ENCODE data around the gene MTAP. TPM values are rescaled to one million over a fixed set of nuclear protein-coding genes. Genes with fewer than 3 reads are reported as not detected.

The MTAP gene
- total RNA-seq, 1 experiment from 2014 or later: 34.7 TPM

- Histone ChIP-seq H2AFZ (ENCODE audit: low read length) (no peak overlapping the region), H3K9me2 (replicated peaks; ENCODE audit: low read length) (no peaks in the 10 kb centered on the region), H3F3A (ENCODE audit: low read length, unreplicated experiment) (peaks cover 4% of the 10 kb centered on the region), H3K9ac (ENCODE audit: low read length) (peak overlapping the region; percentile 78), H3K27me3 (ENCODE audit: low read length) (no peaks in the 10 kb centered on the region), H3K79me2 (ENCODE audit: low read length) (peaks cover 81% of the 10 kb centered on the region), H3K36me3 (ENCODE audit: low read depth, low read length) (peaks cover 54% of the 10 kb centered on the region), H3K4me1 (ENCODE audit: insufficient read depth, low read length) (peaks cover 42% of the 10 kb centered on the region), H3K9me3 (ENCODE audit: low read length) (no peaks in the 10 kb centered on the region), H3K27ac (ENCODE audit: low read length) (peak overlapping the region; percentile 100), H3K4me3 (ENCODE audit: low read length) (no peak overlapping the region), H3K4me2 (ENCODE audit: low read length) (peak overlapping the region; percentile 40; the same call in 1 of the 2 replicates), H4K20me1 (ENCODE audit: low read length) (no peaks in the 10 kb centered on the region)
- POLR2A ChIA-PET (ENCODE audit: unreplicated experiment): no interaction called here
- ATAC-seq (no peak), DNase-seq (peak; percentile 69)
- TF ChIP-seq CTCF (conservative IDR thresholded peaks at IDR 0.05; ENCODE audit: low read depth, low read length) (no peak), EZH2 (IDR thresholded peaks at IDR 0.05; ENCODE audit: low read length, unreplicated experiment) (no peak), EZH2phosphoT487 (IDR thresholded peaks at IDR 0.05; ENCODE audit: borderline replicate concordance, low read length) (no peak)
- CTCF ChIA-PET: no interaction called here
- no TSS peak for BruUV-seq (replicated peaks)
- intact Hi-C loops (cut with micrococcal nuclease): no loop called here
Observed at GRCh38 chr9:21828853-21829410, 26.5 kb downstream of the MTAP start.

GRCh38 chr9:21830589-21830988 lies 28.2 kb downstream of the MTAP start:
- Histone ChIP-seq H3K9me2 (replicated peaks; ENCODE audit: low read length) (no peaks in the 10 kb centered on the region), H3K4me3 (ENCODE audit: low read length) (no peak overlapping the region), H3K79me2 (ENCODE audit: low read length) (peaks cover 81% of the 10 kb centered on the region), H3K27me3 (ENCODE audit: low read length) (no peaks in the 10 kb centered on the region), H3K4me1 (ENCODE audit: insufficient read depth, low read length) (peaks cover 54% of the 10 kb centered on the region), H4K20me1 (ENCODE audit: low read length) (no peaks in the 10 kb centered on the region), H3K9me3 (ENCODE audit: low read length) (no peaks in the 10 kb centered on the region), H2AFZ (ENCODE audit: low read length) (no peak overlapping the region), H3K4me2 (ENCODE audit: low read length) (peak overlapping the region; percentile 63), H3K27ac (ENCODE audit: low read length) (peak overlapping the region; percentile 100), H3K9ac (ENCODE audit: low read length) (peak overlapping the region; percentile 88), H3K36me3 (ENCODE audit: low read depth, low read length) (peaks cover 62% of the 10 kb centered on the region), H3F3A (ENCODE audit: low read length, unreplicated experiment) (peaks cover 4% of the 10 kb centered on the region)
- ChIA-PET CTCF (interaction anchor here (0.6 kb wide), 1 partner anchor 156 kb away, joined by 3 read pairs; no protein-coding TSS in a partner anchor), POLR2A (ENCODE audit: unreplicated experiment) (interaction anchor here (0.6 kb wide), 1 partner anchor 71 kb away, joined by 3 read pairs; no protein-coding TSS in a partner anchor)
- no TSS peak for BruUV-seq (replicated peaks)
- TF ChIP-seq CTCF (conservative IDR thresholded peaks at IDR 0.05; ENCODE audit: low read depth, low read length): no peak
- no peak for TF ChIP-seq EZH2phosphoT487 (IDR thresholded peaks at IDR 0.05; ENCODE audit: borderline replicate concordance, low read length)
- no peak for TF ChIP-seq EZH2 (IDR thresholded peaks at IDR 0.05; ENCODE audit: low read length, unreplicated experiment)
- DNase-seq (peak; percentile 82), ATAC-seq (peak; percentile 88)
- intact Hi-C loops (cut with micrococcal nuclease): loop anchor here (5.0 to 10.0 kb wide), 2 partner anchors 162 to 324 kb away; partner anchors contain the start of genes CDKN2A and CDKN2B-AS1

- ATAC-seq (peak; percentile 12), DNase-seq (peak; percentile 59)
- Histone ChIP-seq H3K9me3 (ENCODE audit: low read length) (no peaks in the 10 kb centered on the region), H3F3A (ENCODE audit: low read length, unreplicated experiment) (peaks cover 6% of the 10 kb centered on the region), H3K27ac (ENCODE audit: low read length) (peak overlapping the region; percentile 100), H3K4me2 (ENCODE audit: low read length) (peak overlapping the region; percentile 63), H3K9me2 (replicated peaks; ENCODE audit: low read length) (no peaks in the 10 kb centered on the region), H3K9ac (ENCODE audit: low read length) (peak overlapping the region; percentile 88), H3K36me3 (ENCODE audit: low read depth, low read length) (peaks cover 57% of the 10 kb centered on the region), H4K20me1 (ENCODE audit: low read length) (no peaks in the 10 kb centered on the region), H2AFZ (ENCODE audit: low read length) (no peak overlapping the region), H3K27me3 (ENCODE audit: low read length) (no peaks in the 10 kb centered on the region), H3K4me1 (ENCODE audit: insufficient read depth, low read length) (peaks cover 65% of the 10 kb centered on the region), H3K4me3 (ENCODE audit: low read length) (no peak overlapping the region), H3K79me2 (ENCODE audit: low read length) (peaks cover 71% of the 10 kb centered on the region)
- POLR2A ChIA-PET (ENCODE audit: unreplicated experiment): no interaction called here
- intact Hi-C loops (cut with micrococcal nuclease): loop anchor here (5.0 to 10.0 kb wide), 2 partner anchors 160 to 323 kb away; partner anchors contain the start of genes CDKN2A and CDKN2B-AS1
- CTCF ChIA-PET: no interaction called here
- TF ChIP-seq EZH2 (IDR thresholded peaks at IDR 0.05; ENCODE audit: low read length, unreplicated experiment): no peak
- no TSS peak for BruUV-seq (replicated peaks)
Observed at GRCh38 chr9:21831841-21832509, 29.5 kb downstream of the MTAP start.

Measured in PC-3 (cell line).